Dedifferentiated amniotic fluid mesenchymal stem cell (primary cell): ENCODE results near the gene CHCHD10.

Experiments used
- DNase-seq: peaks from one replicate; pipeline ENCODE4 v3.0.0-alpha.2; 2016; ENCODE audit errors: extremely low spot score

The CHCHD10 gene

DNA sequence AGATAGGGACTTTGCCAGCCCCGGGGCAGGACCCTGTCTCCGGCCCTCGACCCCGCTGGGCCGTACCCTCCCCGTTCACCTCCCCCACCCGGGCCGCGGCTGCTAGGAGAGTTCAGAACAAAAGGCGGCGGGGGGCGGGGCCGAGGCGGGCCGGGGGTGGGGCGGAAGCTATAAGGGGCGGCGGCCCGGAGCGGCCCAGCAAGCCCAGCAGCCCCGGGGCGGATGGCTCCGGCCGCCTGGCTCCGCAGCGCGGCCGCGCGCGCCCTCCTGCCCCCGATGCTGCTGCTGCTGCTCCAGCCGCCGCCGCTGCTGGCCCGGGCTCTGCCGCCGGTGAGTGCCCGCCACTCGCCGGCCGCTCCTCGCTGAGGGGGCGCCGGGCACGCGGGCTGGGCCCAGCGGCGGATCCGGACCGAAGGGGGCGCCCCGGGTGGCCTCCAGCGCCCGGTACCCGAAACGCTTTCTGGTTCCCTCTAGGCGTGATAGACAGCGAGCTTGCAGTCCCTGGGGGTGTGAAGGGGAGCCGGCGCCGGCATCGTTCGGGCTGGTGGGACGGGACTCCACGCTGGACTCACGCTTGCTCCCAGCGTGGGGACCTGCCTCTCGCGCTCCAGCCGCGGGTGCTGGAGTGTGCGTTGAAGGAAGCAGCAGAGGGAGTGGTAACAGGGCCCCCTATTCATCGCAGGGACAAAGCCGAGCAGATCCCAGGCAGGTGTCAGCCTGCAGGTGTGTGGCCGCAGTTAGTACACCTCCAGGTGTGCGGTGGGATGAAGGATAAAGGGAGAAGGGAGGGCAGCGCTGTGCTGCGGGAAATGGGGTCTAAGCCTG, 5.1 kb upstream of the CHCHD10 start, which contains the start of gene MMP11:
TSS of gene MMP11 (plus strand) at position 201 of the 825 bp plus-strand sequence. CDS start at position 223, 22 bp downstream.
- DNase-seq = no peak

- DNase-seq = no peak
Observed at GRCh38 chr22:23772315-23772648, 4.5 kb upstream of the CHCHD10 start.

DNA sequence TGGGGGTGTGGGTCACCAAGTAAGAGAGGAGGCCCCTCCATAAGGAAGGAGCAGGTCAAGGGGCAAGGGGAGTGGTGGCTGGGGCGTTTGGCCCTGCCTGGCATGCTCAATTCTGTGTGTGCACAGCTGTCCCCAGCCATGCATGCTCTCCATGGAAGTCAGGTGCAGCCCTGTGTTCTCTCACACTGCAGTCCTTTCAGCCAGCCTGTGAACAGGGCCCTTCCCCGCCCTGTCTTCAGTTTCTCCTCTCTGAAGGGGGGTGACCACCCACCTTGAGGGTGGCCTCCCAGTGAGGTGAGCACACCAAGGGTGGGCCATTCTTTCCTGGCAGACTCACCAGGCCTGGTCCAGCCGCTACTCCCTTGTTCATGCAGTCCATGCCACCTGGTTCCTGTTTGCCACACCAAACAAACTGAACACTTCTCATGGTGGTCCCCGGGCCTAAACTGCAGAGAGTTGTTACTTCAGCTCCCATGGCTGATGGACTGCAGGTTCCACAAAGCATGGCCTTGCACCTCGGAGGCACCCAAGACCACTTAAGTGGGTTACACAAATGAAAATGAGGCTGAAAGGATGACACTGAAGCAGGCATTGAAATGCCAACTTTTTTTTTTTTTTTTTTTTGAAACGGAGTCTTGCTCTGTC, 1.7 kb upstream of the CHCHD10 start:
- no peak for DNase-seq

GRCh38 chr22:23767303-23767672, 484 bp downstream of the CHCHD10 start:
- DNase-seq = no peak

- DNase-seq = no peak
Observed at GRCh38 chr22:23764899-23765881, 2.6 kb downstream of the CHCHD10 start.

DNA sequence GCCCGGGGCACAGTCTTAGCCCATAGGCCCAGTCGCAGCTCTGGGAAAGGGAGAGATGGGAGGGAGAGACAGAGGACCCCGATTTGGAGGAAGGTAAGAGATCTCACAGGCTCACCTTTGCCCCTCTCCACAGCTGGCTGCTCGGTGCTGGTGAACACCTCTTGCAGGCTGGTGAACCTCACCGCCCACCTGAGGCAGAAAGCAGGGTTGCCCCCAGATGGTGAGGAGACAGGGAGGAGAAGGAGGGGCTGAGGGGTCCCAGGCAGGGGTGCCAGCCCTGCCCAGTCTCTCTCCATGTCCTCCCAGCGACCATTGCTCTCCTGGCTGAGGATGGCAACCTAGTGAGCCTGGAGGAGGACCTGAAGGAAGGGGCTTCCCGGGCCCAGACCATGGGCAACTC, 3.8 kb downstream of the CHCHD10 start:
- no peak for DNase-seq

DNA sequence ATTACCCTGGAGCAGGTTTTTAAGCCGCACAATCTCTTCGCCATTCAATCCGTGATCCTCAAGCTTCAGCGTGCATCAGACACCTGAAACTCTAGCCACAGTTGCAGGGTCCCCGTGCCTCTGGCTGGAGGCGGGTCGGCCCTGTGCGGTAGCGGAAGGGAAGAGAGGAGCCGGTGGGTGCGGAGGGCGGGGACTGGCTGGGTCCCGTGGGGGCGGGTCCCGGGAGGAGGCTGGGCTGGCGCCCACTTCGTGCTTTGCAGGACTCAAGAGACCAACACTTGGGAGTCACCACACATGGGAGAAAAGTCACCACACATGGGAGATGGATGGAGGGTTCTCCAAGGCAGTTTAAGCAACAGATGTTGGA, 4.2 kb downstream of the CHCHD10 start:
- DNase-seq = no peak

DNA sequence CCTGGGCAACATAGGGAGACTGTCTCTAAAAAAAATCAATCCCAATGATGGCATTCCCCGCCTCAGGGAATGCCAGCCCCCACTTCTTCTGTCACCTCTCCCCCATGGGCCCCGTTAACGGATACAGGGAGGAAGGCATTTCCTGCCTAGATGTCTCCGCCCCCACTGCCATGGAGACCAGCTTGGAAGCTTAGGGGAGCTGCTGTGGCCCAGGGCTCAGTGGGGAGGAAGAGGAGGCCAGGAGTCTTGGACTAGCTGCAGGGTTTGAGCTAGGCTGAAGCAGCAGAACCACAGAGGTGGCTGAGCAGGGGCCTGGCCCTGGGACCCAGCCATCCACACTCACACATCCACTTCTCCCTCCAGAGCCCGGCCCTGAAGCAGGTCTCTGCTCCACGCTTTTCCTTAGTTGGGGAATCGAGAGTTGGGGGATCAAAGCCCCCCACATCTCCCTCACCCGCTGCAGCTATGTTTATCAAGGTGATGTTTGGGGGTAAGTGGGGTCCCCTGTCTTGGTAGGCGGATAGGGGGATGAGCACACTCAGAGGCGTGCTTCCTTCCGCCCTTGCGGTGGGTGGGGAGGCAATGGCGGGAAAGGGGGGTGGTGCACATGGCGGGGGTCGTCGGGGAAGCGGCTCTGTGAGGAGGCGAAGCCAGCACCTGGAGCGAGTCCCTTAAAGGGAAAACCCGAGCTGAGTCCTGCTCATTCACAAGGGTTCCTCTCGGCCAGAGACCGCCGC, 4.8 kb downstream of the CHCHD10 start, which contains the start of gene C22orf15:
TSS of gene C22orf15 (plus strand) at position 149 of the 737 bp plus-strand sequence. CDS start at position 466, 317 bp downstream.
- no peak for DNase-seq

GRCh38 chr22:23760056-23760455, 7.7 kb downstream of the CHCHD10 start:
- no peak for DNase-seq

- no peak for DNase-seq
Observed at GRCh38 chr22:23759566-23759965, 8.2 kb downstream of the CHCHD10 start.

GRCh38 chr22:23756891-23757290, 10.9 kb downstream of the CHCHD10 start:
- DNase-seq = no peak

DNA sequence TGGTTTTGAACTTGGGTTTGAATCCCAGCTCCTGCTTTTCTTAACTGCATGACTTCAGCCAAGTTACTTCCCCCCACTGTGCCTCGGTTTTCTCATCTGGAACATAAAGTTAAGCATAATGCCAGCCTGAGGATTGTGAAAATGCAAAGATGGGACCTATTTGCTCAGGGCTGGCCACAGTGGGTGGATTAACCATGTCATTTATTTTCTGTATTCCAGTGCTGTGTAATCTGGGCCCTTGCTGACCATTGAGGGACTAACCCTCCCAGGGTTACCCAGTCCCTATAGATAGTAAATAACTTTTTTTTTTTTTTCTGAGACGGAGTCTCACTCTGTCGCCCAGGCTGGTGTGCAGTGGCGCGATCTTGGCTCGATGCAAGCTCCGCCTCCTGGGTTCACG, 12.1 kb downstream of the CHCHD10 start:
- no peak for DNase-seq

DNA sequence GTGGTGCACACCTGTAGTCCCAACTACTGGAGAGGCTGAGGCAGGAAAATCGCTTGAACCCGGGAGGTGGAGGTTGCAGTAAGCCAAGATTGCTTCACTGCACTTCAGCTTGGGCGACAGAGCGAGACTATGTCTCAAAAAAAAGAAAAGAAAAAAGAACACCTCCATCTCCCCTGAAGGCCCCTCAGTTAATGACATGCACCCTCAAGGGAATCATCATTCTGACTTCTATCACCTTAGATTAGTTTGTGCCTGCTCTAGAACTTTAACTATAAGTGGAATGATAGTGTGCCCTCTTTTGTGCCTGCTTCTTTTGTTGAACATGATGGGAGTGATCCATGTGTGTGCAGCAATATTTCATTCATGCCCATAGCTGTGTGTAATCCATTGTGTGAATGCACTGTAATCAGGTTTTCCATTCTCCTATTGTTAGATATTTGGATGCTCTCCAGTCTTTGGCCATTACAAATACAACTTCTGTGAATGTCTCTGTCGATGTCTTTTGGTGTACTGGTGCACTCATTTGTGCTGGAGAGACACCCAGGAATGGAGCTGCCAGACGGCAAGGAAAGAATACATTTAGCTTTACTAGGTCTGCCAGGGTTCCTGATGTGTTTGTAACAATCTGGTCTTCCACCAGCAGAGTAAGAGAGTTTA, 12.7 kb downstream of the CHCHD10 start:
- no peak for DNase-seq

- no peak for DNase-seq
Observed at GRCh38 chr22:23754220-23754919, 13.4 kb downstream of the CHCHD10 start, which contains the start of gene VPREB3. Gene VPREB3, minus strand, starts transcription at chr22:23754425. Its CDS starts 62 bp downstream, at chr22:23754363.

DNA sequence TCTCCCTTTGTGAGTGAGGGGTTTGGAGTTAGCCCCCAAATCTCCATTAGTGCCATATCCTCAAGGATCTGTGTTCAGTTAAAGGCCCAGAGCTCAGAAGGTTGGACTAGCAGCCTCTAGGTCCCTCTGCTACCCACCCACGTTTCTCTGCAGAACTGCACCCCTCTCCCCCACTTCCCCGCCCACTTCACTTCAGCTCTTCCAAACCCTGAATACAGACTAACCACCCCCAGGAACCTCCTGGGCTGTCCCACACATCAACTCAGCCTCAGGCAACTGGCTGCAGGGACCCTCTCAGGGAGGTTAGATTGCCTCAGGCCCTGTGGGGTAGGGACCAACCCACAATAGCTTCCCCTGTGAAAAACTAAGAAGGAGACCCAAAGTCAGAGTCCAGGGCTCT, 14.4 kb downstream of the CHCHD10 start:
- DNase-seq = no peak

DNA sequence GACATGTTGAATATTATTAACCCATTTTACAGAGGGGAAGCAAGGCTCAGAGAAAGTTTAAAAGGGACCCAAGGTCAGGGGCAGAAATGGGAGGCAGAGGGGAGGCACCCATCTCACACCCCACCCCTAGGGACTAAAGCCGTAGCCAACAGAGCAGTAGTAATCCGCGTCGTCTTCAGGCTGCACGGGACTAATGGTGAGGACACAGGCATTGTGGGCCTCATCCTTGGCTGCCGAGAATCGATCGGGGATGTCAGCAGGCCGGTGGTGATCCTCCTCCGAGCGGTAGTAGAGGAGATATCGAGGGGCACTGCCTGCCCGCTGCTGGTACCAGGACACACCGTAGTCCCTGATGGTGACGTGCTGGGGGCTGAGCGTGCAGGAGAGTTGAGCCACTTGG, 15.0 kb downstream of the CHCHD10 start:
- no peak for DNase-seq

DNA sequence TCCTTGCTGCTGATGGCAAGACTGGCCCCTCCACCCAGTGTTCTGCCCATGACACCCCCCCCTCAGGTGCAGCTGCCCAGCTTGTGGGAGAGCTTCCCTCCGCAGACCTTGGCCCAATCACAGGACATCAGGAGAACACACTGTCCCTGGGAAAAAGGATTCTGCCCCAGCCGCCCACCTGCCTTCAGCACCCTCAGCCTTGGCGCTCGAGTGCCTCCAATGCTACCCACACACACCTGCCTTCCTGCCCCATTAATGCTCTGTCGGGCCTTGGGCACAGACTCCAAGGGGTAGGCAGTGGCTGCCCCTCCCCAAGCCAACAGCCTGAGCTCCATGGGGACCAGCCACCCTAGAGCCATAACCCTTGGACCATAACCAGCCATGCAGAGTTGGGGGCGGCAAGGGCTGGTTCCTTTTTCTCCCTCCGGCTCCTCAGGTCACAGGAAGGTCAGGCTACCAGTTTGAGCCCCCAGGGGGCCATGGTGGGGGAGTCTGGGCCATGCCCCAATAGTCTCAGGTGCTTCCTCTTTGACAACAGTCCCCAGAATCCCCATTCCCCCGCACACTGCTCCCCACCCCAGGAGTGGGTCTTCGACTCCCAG, 15.6 kb downstream of the CHCHD10 start:
- DNase-seq = no peak

GRCh38 chr22:23751441-23751996, 16.3 kb downstream of the CHCHD10 start:
- no peak for DNase-seq

- peak; percentile 36 for DNase-seq
Observed at GRCh38 chr22:23750714-23751440, 16.9 kb downstream of the CHCHD10 start, which contains the start of gene ZNF70. Gene ZNF70, minus strand, starts transcription at chr22:23751112. Its CDS starts 5,972 bp downstream, at chr22:23745140.
